Measurements from ENCODE around the gene FUS. TPM values are rescaled to one million over a fixed set of nuclear protein-coding genes. Genes with fewer than 3 reads are reported as not detected.
"Not testable (repeated sequence)": the region's sequence is repeated elsewhere in the genome, so short reads cannot be mapped to it uniquely, and the experiment has no call there.

Gene FUS
- total RNA-seq, 3 donors from 2014 or later (not counting 1 experiment from before 2014, with no cell fraction given) = 872 to 934 (median 918) TPM

GRCh38 chr16:31168848-31169247 lies 11.1 kb upstream of the FUS start:
- Mint-ChIP-seq H3K27ac (no peak overlapping the region), H3K36me3 (no peaks in the 10 kb centered on the region), H3K4me1 (no peaks in the 10 kb centered on the region), H3K4me3 (no peak overlapping the region), H3K27me3 (ENCODE audit: low read depth in 2 of 2) (no peaks in the 10 kb centered on the region), H3K9me3 (no peaks in the 10 kb centered on the region)
- Histone ChIP-seq H3K27ac (ENCODE audit: low read length) (no peak overlapping the region), H3K36me3 (ENCODE audit: control insufficient read depth, insufficient read depth, low read length) (no peaks in the 10 kb centered on the region), H3K4me1 (ENCODE audit: control insufficient read depth, insufficient read depth, low read length) (no peaks in the 10 kb centered on the region), H3K27me3 (ENCODE audit: control insufficient read depth, insufficient read depth, low read length) (no peaks in the 10 kb centered on the region), H3K4me3 (ENCODE audit: low read length) (no peak overlapping the region), H3K9me3 (ENCODE audit: control insufficient read depth, insufficient read depth, low read length) (no peaks in the 10 kb centered on the region)
- WGBS (ENCODE audit: insufficient coverage) = 100% methylated on average over 1 of the region's 2 CpGs
- TF ChIP-seq CTCF (IDR thresholded peaks at IDR 0.05) = no peak
- no peak for ATAC-seq
- intact Hi-C loops (cut with micrococcal nuclease) = no loop called here
- no peak for DNase-seq

GRCh38 chr16:31170048-31170447 lies 9.9 kb upstream of the FUS start:
- H3K27ac Mint-ChIP-seq; intact Hi-C loops (cut with micrococcal nuclease): not testable (repeated sequence)
- no CpG with 5 or more reads among the region's 2 CpGs for WGBS (ENCODE audit: insufficient coverage)

GRCh38 chr16:31177136-31177535 lies 2.8 kb upstream of the FUS start:
- Histone ChIP-seq H3K9me3 (ENCODE audit: control insufficient read depth, insufficient read depth, low read length) (no peaks in the 10 kb centered on the region), H3K4me1 (ENCODE audit: control insufficient read depth, insufficient read depth, low read length) (peaks cover 45% of the 10 kb centered on the region), H3K27me3 (ENCODE audit: control insufficient read depth, insufficient read depth, low read length) (no peaks in the 10 kb centered on the region), H3K27ac (ENCODE audit: low read length) (no peak overlapping the region), H3K36me3 (ENCODE audit: control insufficient read depth, insufficient read depth, low read length) (peaks cover under 1% of the 10 kb centered on the region), H3K4me3 (ENCODE audit: low read length) (peak overlapping the region; percentile 4)
- WGBS (ENCODE audit: insufficient coverage) = 0% methylated on average over 3 of the region's 3 CpGs
- no peak for TF ChIP-seq CTCF (IDR thresholded peaks at IDR 0.05)
- Mint-ChIP-seq H3K9me3 (no peaks in the 10 kb centered on the region), H3K4me3 (peak overlapping the region; percentile 75), H3K36me3 (no peaks in the 10 kb centered on the region), H3K4me1 (peaks cover 39 to 42% of the 10 kb centered on the region in 2 donors), H3K27me3 (ENCODE audit: low read depth in 2 of 2) (peaks cover 0 to 2% of the 10 kb centered on the region in 2 donors), H3K27ac (peak overlapping the region; percentile 3 to 71)
- intact Hi-C loops (cut with micrococcal nuclease) = no loop called here
- DNase-seq = peak; percentile 54 to 76
- ATAC-seq = no peak

More at GRCh38 chr16:31170048-31170447, 9.9 kb upstream of the FUS start:
- not testable (repeated sequence) for H3K36me3 Mint-ChIP-seq; H3K27me3 ChIP-seq (ENCODE audit: control insufficient read depth, insufficient read depth, low read length); H3K4me1 ChIP-seq (ENCODE audit: control insufficient read depth, insufficient read depth, low read length); H3K9me3 Mint-ChIP-seq; ATAC-seq; H3K4me1 Mint-ChIP-seq; H3K4me3 Mint-ChIP-seq; DNase-seq; H3K27me3 Mint-ChIP-seq (ENCODE audit: low read depth in 2 of 2); H3K36me3 ChIP-seq (ENCODE audit: control insufficient read depth, insufficient read depth, low read length); H3K4me3 ChIP-seq (ENCODE audit: low read length); H3K27ac ChIP-seq (ENCODE audit: low read length); H3K9me3 ChIP-seq (ENCODE audit: control insufficient read depth, insufficient read depth, low read length)

- Histone ChIP-seq H3K27ac (ENCODE audit: low read length) (peak overlapping the region; percentile 92), H3K4me1 (ENCODE audit: control insufficient read depth, insufficient read depth, low read length) (peaks cover 65% of the 10 kb centered on the region), H3K36me3 (ENCODE audit: control insufficient read depth, insufficient read depth, low read length) (peaks cover 22% of the 10 kb centered on the region), H3K4me3 (ENCODE audit: low read length) (peak overlapping the region; percentile 89), H3K27me3 (ENCODE audit: control insufficient read depth, insufficient read depth, low read length) (no peaks in the 10 kb centered on the region), H3K9me3 (ENCODE audit: control insufficient read depth, insufficient read depth, low read length) (no peaks in the 10 kb centered on the region)
- intact Hi-C loops (cut with micrococcal nuclease) = loop anchor here (1.0 kb wide), 1 partner anchor 37 kb away; no protein-coding TSS in a partner anchor
- WGBS (ENCODE audit: insufficient coverage) = under 1% methylated on average over 27 of the region's 27 CpGs
- Mint-ChIP-seq H3K27ac (peak overlapping the region; percentile 99), H3K36me3 (no peaks in the 10 kb centered on the region), H3K27me3 (ENCODE audit: low read depth in 2 of 2) (peaks cover 0 to 2% of the 10 kb centered on the region in 2 donors), H3K4me1 (peaks cover 59 to 64% of the 10 kb centered on the region in 2 donors), H3K9me3 (no peaks in the 10 kb centered on the region), H3K4me3 (peak overlapping the region; percentile 99)
- no peak for ATAC-seq
- DNase-seq = no peak
- no peak for TF ChIP-seq CTCF (IDR thresholded peaks at IDR 0.05)
These were observed 656 bp upstream of the FUS start for GRCh38 chr16:31179219-31179746.
